HuH-7.5 (cell line): ENCODE measurements around the gene TFAP2B.
A peak's percentile ranks its signal among the peaks of the same experiment; 100 is the strongest.

ENCODE experiments used
- DNase-seq: peaks from one replicate; pipeline ENCODE4 v3.0.0; 2011; ENCODE audit warnings: low spot score

Gene TFAP2B

DNA sequence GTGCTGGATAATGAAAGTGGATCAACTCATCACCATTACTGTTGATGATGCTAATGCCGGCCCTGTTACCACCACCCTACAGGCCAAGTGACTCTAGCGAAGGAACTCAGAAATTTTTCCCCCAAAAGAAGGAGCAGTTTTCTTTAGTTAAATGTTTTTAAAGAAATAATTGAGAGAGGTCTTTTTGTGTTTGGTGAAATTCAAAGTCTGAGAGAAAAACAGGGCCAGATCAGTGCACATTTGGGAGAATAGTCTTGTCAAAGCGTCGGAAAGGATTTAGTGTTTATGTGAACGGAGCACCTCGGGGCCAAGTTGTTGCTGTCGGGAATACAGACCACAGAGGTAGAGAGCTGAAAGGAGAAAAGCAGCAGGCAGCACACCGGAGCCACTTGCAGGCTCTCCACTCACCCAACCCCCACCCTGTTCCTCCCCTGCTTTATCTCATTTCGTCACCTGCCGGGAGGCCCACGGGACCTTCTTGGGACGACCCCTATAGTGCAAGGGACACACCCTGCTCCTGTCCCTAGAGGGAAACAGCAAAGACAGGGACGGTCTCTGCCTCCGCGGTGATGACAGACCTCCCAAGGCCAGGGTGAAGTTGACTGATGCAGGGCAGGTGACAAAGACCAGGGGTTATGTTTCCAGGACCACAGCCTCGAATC lies 6.8 kb downstream of the TFAP2B start:
- DNase-seq: no peak

- DNase-seq: no peak
These were observed 7.5 kb downstream of the TFAP2B start for GRCh38 chr6:50826037-50826761.

- DNase-seq: no peak
These were observed 8.1 kb downstream of the TFAP2B start for GRCh38 chr6:50826803-50827202.

- DNase-seq: no peak
These were observed 10.4 kb downstream of the TFAP2B start for GRCh38 chr6:50829049-50829448.

- DNase-seq: no peak
These were observed 11.3 kb downstream of the TFAP2B start for GRCh38 chr6:50829898-50830444.

GRCh38 chr6:50831186-50831585 lies 12.5 kb downstream of the TFAP2B start:
- DNase-seq: no peak

GRCh38 chr6:50832912-50833311 lies 14.2 kb downstream of the TFAP2B start:
- no peak for DNase-seq

DNA sequence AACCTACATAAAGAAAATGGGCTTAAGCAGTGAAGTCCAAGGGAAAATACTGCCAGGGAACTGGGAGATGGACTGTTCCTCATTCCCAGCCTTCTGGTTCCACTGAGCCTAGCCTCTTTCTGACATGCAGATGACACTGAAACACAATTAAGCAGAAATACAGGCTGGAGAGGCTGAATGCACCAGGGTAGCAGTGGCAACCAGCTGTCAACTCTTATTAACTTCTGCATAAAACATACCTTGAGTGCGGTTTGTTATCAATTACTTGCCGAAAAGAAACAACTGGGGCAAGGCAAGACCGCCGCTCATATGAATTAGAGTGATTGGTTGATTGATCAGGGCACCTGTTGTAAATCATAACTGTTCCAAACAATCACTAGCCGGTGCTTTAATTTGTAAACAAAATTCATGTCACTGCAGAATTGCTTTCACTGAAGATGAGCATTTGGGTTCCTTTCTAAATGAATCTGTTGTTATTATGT lies 16.3 kb downstream of the TFAP2B start:
- no peak for DNase-seq

GRCh38 chr6:50836231-50836630 lies 17.6 kb downstream of the TFAP2B start:
- DNase-seq: no peak

DNA sequence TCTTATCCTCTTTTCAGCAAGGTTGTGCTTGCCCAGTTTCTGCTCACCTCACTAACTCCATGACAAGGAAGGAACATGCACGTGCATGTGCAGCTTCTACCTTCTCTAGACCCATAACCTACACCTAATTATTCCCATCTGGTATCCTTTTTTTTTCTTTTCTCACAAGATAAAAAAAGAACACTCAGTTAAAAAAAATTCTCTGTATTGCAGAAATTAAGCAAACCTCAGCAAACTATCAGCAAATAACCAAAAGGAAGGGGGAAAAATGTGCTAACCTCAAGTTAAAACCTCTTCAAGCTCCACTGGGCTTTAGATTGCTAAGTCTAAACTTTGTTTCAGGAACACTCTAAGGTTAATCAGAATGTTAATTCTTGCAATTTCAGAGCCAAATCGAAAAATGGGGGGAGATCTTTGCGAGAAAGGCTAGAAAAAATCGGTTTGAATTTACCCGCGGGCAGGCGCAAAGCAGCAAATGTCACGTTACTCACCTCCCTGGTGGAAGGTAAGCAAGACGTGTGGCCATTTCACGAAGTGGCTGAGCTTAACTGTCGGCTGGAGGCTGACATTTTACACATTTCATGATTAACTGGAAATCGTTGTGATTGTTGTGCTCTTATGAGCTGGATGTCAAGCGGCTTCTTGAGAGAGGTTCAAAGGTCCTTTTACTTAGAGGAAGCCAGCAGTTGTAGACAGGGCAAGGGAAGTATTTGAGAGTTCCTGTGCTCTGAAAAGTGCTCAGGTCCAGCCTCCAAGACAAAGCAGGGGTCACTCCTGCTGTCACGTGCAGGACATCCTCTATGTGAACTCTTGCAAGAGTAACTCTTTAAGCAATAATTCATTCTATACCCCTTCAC lies 19.1 kb downstream of the TFAP2B start:
- DNase-seq: no peak

- no peak for DNase-seq
These were observed 21.6 kb downstream of the TFAP2B start for GRCh38 chr6:50840112-50840810.

- no peak for DNase-seq
These were observed 22.1 kb downstream of the TFAP2B start for GRCh38 chr6:50840811-50841192.

DNA sequence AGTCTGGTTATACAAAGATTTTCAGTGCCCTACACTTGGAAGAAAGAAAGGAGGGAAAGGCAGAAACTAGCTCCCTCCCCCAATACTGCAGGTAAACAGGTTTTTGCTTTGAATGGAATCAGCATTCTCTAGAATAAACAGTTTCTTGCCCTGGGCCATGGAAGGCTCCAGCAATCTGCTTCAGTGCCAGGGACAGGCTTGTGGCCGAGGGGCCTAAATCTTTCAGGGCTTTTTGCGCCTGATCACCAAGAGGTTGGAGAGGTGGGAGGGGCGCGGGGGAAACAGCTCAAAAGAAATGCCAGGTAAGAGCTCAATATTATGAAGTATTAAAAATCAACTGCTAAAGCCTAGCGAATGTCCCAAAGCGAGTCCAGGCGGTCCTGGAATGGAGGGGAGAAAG lies 23.8 kb downstream of the TFAP2B start:
- no peak for DNase-seq

- no peak for DNase-seq
These were observed 24.3 kb downstream of the TFAP2B start for GRCh38 chr6:50842861-50843384.

DNA sequence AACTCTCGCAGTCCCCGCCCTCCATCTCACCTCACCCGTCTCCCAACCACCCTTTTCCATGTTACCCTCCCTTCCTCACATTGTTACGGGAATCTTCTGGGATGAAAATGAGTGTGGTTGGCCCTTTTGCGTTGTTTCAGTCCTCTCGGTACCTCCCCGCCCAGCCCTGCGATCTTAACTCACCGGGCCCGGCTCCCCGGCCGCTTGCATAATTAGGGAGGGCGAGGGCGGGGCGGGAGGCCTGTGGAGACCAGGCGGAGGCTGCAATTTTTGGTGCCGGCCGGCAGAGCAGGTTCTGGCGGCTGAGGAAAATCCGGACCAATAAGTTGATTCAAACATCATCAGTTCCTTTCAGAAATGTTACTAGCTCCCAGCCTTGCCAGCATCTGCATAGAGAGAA lies 25.2 kb downstream of the TFAP2B start:
- DNase-seq: peak; percentile 68

GRCh38 chr6:50845499-50846143 lies 26.9 kb downstream of the TFAP2B start:
- DNase-seq: no peak

DNA sequence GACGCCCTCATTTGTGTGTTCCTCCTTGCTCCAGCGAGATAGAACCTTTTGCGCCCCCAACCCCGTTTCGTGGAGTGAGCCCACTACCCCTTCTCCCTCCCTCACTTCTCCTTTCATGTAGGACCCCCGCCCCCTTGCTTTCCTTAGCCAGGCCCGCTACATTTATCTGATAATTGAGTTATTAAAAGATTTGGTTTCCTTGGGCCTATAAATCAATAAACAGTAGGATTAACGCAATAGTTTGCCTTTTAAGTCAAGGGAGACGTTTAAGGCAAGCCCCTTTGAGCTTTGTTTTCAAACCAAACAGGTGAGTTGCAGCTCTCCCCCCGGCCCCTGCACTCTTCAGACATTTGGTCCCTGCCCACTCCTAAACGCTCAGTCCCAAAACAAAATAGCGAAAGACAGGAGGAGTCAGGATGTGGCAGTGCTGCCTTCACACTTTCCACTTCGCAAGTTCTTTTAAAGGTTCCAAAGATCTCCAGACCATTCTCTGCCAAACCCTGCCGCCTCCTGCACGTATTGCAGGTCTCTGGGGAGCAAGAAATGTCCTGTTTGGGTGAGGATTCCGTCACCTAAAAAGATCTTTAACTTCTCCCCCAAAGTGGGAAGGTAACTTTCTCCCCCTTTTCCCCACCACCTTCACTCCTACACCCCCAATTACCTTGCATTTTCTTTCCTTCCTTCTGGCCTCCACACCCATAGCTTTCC lies 27.6 kb downstream of the TFAP2B start:
- DNase-seq: no peak

- DNase-seq: no peak
These were observed 28.1 kb downstream of the TFAP2B start for GRCh38 chr6:50846852-50847155.

DNA sequence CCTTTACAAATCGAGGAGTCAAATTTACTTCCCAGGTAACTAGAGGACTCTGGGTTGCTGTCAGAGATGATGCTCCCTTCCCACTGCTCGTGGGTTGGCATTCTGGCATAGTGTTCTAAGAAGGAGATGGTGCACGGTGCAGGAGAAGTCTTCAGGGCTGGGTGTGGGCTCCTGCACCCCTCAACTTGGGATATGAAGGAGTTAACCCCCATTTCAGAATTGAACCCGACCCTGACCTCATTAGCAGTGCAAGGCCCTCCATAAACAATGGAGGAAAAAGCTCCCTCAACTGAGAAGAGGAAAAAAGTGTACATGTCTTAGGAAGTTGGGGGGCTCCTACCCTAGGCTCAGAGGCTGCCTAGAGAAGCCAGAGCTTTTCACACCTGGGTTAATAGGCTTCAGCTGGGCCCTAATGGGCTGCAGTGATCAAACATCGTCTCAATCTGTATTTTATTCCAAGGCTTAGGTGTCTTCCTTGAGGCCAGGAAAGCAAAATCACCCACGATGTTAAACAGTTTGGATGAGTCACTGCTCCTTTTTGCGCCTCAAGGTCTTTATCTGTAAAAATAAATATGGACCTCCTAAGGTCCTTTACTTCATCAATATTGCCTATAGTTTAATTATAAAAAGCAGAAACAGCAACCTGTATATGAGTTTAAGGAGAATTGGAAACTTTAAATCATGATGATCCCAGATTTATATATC lies 29.4 kb downstream of the TFAP2B start:
- DNase-seq: no peak
